Erythroblast (primary cell): ENCODE measurements around the gene ITIH4.

ENCODE experiments used
- GATA1 ChIP-seq: IDR thresholded peaks from 2 replicates; pipeline ENCODE4 v1.6.1; 2011; ENCODE audit warnings: low read depth, mild to moderate bottlenecking, control low read depth, low read length, moderate library complexity
- POLR2A ChIP-seq: IDR thresholded peaks from 2 replicates; pipeline ENCODE4 v1.6.1; 2011; ENCODE audit warnings: mild to moderate bottlenecking, low read length

- TF ChIP-seq POLR2A (no peak), GATA1 (no peak)
Observed at GRCh38 chr3:52824037-52824436, 6.4 kb downstream of the ITIH4 start.
